Measurements from ENCODE around the gene NFATC3. TPM values are rescaled to one million over a fixed set of nuclear protein-coding genes. Genes with fewer than 3 reads are reported as not detected.

NFATC3 gene
- total and polyA plus RNA-seq, 2 experiments from 2014 or later = 13.1 to 35.9 TPM

DNA sequence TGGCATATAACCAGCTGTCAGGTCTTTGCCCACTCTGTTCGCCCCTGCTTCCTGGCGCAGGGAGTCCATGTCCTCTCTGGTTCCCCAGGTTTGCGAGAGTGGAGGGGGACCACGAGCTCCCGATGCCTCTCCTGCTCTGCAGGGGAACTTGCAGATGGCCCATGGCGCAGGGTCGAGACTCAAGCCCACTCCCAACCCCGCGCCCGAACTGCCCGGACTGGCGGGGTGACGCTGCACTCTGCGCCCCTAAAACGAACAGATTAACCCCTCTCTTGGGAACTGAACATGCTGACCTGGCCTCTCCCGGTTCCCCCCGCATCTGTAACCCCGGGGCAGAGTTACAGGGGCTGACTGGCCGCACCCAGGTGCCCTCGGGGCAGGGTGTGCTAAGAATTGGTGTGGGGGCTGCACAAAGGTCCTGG is 159.3 kb downstream of the NFATC3 start:
- Histone ChIP-seq H3K36me3 (replicated peaks; ENCODE audit: insufficient read depth, low read depth) (no peaks in the 10 kb centered on the region), H3K79me2 (peaks cover 9% of the 10 kb centered on the region), H3K27ac (no peak overlapping the region), H3K9me3 (ENCODE audit: low read depth) (no peaks in the 10 kb centered on the region), H3K9me2 (replicated peaks; ENCODE audit: insufficient read depth) (no peaks in the 10 kb centered on the region), H3K4me1 (ENCODE audit: insufficient read depth) (peaks cover 7% of the 10 kb centered on the region), H3K27me3 (no peaks in the 10 kb centered on the region), H3K4me2 (peak overlapping the region; percentile 92), H3K4me3 (peak overlapping the region; percentile 96), H2AFZ (peak overlapping the region; percentile 81), H4K20me1 (ENCODE audit: insufficient read depth, poor library complexity, severe bottlenecking) (no peaks in the 10 kb centered on the region)
- DNase-seq (ENCODE audit: low spot score) = no peak
- 19% methylated on average over 19 of the region's 20 CpGs for WGBS (ENCODE audit: low lambda C conversion rate, missing lambda C conversion rate)
- TF ChIP-seq EZH2 (IDR thresholded peaks at IDR 0.05; ENCODE audit: borderline replicate concordance) (no peak), EZH2phosphoT487 (IDR thresholded peaks at IDR 0.05; ENCODE audit: low read depth, severe bottlenecking, unreplicated experiment) (no peak)
- TF ChIP-seq, protein P1, sequence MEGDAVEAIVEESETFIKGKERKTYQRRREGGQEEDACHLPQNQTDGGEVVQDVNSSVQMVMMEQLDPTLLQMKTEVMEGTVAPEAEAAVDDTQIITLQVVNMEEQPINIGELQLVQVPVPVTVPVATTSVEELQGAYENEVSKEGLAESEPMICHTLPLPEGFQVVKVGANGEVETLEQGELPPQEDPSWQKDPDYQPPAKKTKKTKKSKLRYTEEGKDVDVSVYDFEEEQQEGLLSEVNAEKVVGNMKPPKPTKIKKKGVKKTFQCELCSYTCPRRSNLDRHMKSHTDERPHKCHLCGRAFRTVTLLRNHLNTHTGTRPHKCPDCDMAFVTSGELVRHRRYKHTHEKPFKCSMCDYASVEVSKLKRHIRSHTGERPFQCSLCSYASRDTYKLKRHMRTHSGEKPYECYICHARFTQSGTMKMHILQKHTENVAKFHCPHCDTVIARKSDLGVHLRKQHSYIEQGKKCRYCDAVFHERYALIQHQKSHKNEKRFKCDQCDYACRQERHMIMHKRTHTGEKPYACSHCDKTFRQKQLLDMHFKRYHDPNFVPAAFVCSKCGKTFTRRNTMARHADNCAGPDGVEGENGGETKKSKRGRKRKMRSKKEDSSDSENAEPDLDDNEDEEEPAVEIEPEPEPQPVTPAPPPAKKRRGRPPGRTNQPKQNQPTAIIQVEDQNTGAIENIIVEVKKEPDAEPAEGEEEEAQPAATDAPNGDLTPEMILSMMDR (IDR thresholded peaks at IDR 0.05; ENCODE audit: poor library complexity) = no peak

DNA sequence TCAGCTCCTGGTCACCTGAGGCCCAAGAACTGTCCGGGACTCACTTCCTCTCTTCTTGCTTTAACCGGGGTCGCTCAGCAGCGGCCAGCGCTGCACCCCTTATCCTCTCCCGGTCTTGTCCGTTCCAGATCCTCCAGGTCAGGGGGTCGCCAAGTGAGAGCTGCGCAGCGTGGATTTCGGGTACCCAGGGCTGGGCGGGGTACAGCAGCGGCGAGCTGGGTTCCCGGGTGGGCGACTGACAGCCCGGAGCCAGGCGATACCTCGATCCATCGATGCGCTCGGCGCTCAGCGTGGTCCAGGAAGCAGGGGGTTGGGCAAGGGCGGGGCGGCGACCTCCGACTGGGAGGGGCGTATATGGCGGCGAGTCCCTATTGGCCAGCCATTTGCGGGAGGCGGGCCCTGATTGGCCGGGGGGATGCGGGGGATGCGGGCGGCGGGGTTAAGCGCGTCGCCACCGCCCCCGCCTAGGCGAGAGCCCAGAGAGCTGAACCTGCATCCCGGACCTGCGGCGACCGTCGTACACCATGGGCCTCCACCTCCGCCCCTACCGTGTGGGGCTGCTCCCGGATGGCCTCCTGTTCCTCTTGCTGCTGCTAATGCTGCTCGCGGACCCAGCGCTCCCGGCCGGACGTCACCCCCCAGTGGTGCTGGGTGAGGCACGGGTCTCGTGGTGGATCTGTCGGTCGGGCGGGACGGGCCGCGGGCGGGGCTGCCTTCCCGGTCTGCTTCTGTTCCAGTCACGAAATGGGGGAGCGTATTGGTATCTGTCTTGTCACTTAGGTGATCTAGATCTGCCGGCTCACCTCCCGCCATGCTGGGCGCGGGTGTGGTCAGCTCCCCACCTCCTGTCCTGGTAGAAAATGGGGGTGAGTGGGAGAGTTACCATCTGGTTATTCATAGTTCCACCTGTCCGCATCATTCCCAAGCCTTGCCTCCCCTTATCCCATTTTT is 160.0 kb downstream of the NFATC3 start, which contains the start of gene PLA2G15:
Gene PLA2G15 (plus strand): TSS at position 471 of the 951 bp plus-strand sequence. CDS start 54 bp downstream, at position 525.
- TF ChIP-seq EZH2phosphoT487 (IDR thresholded peaks at IDR 0.05; ENCODE audit: low read depth, severe bottlenecking, unreplicated experiment) (no peak), EZH2 (IDR thresholded peaks at IDR 0.05; ENCODE audit: borderline replicate concordance) (no peak)
- TF ChIP-seq, protein P1 (IDR thresholded peaks at IDR 0.05; ENCODE audit: poor library complexity) = no peak
- peak within 1 kb of the TSS; percentile 81 for H2AFZ ChIP-seq
- WGBS (ENCODE audit: low lambda C conversion rate, missing lambda C conversion rate) = 2% methylated on average over 59 of the region's 75 CpGs

DNA sequence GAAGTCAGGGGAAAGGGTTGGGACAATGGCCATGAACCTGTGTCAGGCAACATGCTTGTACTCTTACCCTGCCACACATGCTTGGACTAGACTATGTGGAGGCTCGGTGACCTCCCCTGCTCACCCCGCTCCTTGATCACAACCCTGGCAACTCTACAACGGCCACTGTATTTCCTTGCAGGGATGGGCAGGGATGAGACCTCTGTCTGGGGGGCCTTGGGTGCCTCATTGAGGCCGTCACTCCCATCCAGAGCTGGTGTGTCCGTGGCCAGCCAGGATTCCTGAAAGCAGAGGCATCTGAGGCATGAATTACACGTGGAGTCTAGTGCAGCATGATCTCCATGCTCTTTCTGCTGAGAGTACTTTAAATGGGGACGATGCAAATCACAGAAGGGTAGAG is 161.0 kb downstream of the NFATC3 start:
- WGBS (ENCODE audit: low lambda C conversion rate, missing lambda C conversion rate) = 91% methylated on average over 7 of the region's 7 CpGs
- H2AFZ ChIP-seq = no peak overlapping the region
- no peak for DNase-seq (ENCODE audit: low spot score)
- no peak overlapping the region for H3K4me3 ChIP-seq
- TF ChIP-seq EZH2phosphoT487 (IDR thresholded peaks at IDR 0.05; ENCODE audit: low read depth, severe bottlenecking, unreplicated experiment) (no peak), EZH2 (IDR thresholded peaks at IDR 0.05; ENCODE audit: borderline replicate concordance) (no peak)
- TF ChIP-seq, protein P1 (IDR thresholded peaks at IDR 0.05; ENCODE audit: poor library complexity) = no peak
- H3K27me3 ChIP-seq = no peaks in the 10 kb centered on the region
- H3K79me2 ChIP-seq = peaks cover 9% of the 10 kb centered on the region
- H3K9me2 ChIP-seq (replicated peaks; ENCODE audit: insufficient read depth) = no peaks in the 10 kb centered on the region
- H3K4me1 ChIP-seq (ENCODE audit: insufficient read depth) = peaks cover 7% of the 10 kb centered on the region
- peak overlapping the region; percentile 90 for H3K4me2 ChIP-seq
- H3K27ac ChIP-seq = no peak overlapping the region
- no peaks in the 10 kb centered on the region for H3K36me3 ChIP-seq (replicated peaks; ENCODE audit: insufficient read depth, low read depth)
- no peaks in the 10 kb centered on the region for H3K9me3 ChIP-seq (ENCODE audit: low read depth)
- H4K20me1 ChIP-seq (ENCODE audit: insufficient read depth, poor library complexity, severe bottlenecking) = no peaks in the 10 kb centered on the region

More for the DNA sequence above, 160.0 kb downstream of the NFATC3 start, which contains the start of gene PLA2G15:
- Histone ChIP-seq H4K20me1 (ENCODE audit: insufficient read depth, poor library complexity, severe bottlenecking) (no peaks in the 10 kb centered on the region), H3K4me3 (peak within 1 kb of the TSS; percentile 96), H3K4me2 (peak within 1 kb of the TSS; percentile 92), H3K27ac (peak within 1 kb of the TSS; percentile 26), H3K4me1 (ENCODE audit: insufficient read depth) (peaks cover 7% of the 10 kb centered on the region), H3K36me3 (replicated peaks; ENCODE audit: insufficient read depth, low read depth) (no peaks in the 10 kb centered on the region), H3K9me2 (replicated peaks; ENCODE audit: insufficient read depth) (no peaks in the 10 kb centered on the region), H3K79me2 (peaks cover 9% of the 10 kb centered on the region), H3K27me3 (no peaks in the 10 kb centered on the region), H3K9me3 (ENCODE audit: low read depth) (no peaks in the 10 kb centered on the region)
- DNase-seq (ENCODE audit: low spot score) = peak; percentile 96
